Adrenal gland (tissue), 12 donors: Measurements from ENCODE around the gene RSL1D1. TPM values are rescaled to one million over a fixed set of nuclear protein-coding genes. Genes with fewer than 3 reads are reported as not detected.

Source experiments
- DNase-seq, 7 donors: peaks; one replicate each; pipeline ENCODE4 v3.0.0-alpha.2; 2019 to 2020
- H3K27ac ChIP-seq, 5 donors: fragments of 200-600 bp; sonication (generic) in 4 of 5; 1 replicate in 3 of 5; 2 replicates in 2 of 5; pipeline versions ENCODE4 v1.5.1 to v1.8.0; 2016 to 2020; ENCODE audit warnings: mild to moderate bottlenecking in 1 of 5
- H3K27me3 ChIP-seq: fragments of 200-600 bp; 2 replicates; pipeline ENCODE4 v1.8.0; 2021
- H3K36me3 ChIP-seq, 2 donors: fragments of 200-600 bp; replicated peaks in 1 of 2; 1 replicate in 1 of 2; 2 replicates in 1 of 2; pipeline versions ENCODE4 v1.5.1 to v1.8.0; 2018 to 2022
- H3K4me1 ChIP-seq, 2 donors: fragments of 200-600 bp; replicated peaks in 1 of 2; 1 replicate in 1 of 2; 2 replicates in 1 of 2; pipeline versions ENCODE4 v1.5.1 to v1.8.0; 2018 to 2021
- H3K4me3 ChIP-seq, 4 donors: fragments of 200-600 bp; sonication (generic) in 3 of 4; one replicate each; pipeline ENCODE4 v1.5.1; 2016 to 2018
- H3K9me3 ChIP-seq, 3 donors: fragments of 200-600 bp; sonication (generic) in 1 of 3; replicated peaks in 1 of 3; 1 replicate in 2 of 3; 2 replicates in 1 of 3; pipeline versions ENCODE4 v1.5.1 to v1.8.0; 2016 to 2021
- POLR2A ChIP-seq, 2 donors: fragments of 450-650 bp; IDR thresholded peaks; one replicate each; pipeline ENCODE4 v1.6.1; 2017; ENCODE audit warnings: antibody characterized with exemption in 2 of 2, mild to moderate bottlenecking in 2 of 2, moderate library complexity in 1 of 2
- WGBS, 4 donors: extraction: QIAGEN DNeasy Blood & Tissue Kit in 2 of 4; methylation state at CpG; one replicate each; pipeline versions ENCODE4 v1.1.5 to v1.1.7; 2013 to 2017; 5-methylcytosine and 5-hydroxymethylcytosine counted together
- intact Hi-C, 2 donors: fragments of 100-400 bp; cut with DNase I; formaldehyde crosslinking; loops; one replicate each; pipeline versions ENCODE4 v1.14.1 to v1.15.0; 2022 to 2023
- polyA plus RNA-seq, 3 donors: library from polyadenylated mRNA; stranded (reverse); fragments of 200-250 nt in 2 of 3; fragments of 350-450 nt in 1 of 3; fragmentation: Illumina TruSeq in 1 of 3; extraction: RNeasy Lipid Tissue Mini Kit (QIAGEN cat#74804) in 1 of 3; gene quantifications; one replicate each; pipeline ENCODE4 v1.2.3, GENCODE V29; 2013 to 2014
- total RNA-seq, 9 donors: library from RNA; depleted of rRNA in 4 of 9; stranded (reverse); fragments of >200 nt in 4 of 9; fragments of 120-200 nt in 1 of 9; fragmentation: NEBNext Ultra II Directional in 1 of 9; extraction: Animal tissue kit (Norgen Biotek cat#: 25700) in 1 of 9; gene quantifications; one replicate each; pipeline versions ENCODE4 v1.1.0 to v1.2.4, GENCODE V29; 2013 to 2023
- TF ChIP-seq, protein P1 (sequence below), 6 experiments: fragments of 450-650 bp in 4 of 6; fragments of 200-600 bp in 2 of 6; sonication (generic) in 1 of 6; IDR thresholded peaks; 1 replicate in 5 of 6; 2 replicates in 1 of 6; pipeline versions ENCODE4 v1.5.1 to v1.8.0; 2016 to 2021; ENCODE audit warnings: antibody characterized with exemption in 6 of 6, mild to moderate bottlenecking in 2 of 6, moderate library complexity in 1 of 6
- donor health status: healthy with polysubstance abuse.
- donor health status: Bipolar disorder and iron deficiency.
- donor health status: DM: yes; HTN: yes; CAD: no.
- donor health status: DM: no; HTN: no; CAD: no.
- donor health status: DM: no; HTN: no; CAD: no.
- donor health status: DM: yes; HTN: yes; CAD: no.

Gene RSL1D1
- total and polyA plus RNA-seq, 12 donors: 40.1 to 511 (median 124) TPM

DNA sequence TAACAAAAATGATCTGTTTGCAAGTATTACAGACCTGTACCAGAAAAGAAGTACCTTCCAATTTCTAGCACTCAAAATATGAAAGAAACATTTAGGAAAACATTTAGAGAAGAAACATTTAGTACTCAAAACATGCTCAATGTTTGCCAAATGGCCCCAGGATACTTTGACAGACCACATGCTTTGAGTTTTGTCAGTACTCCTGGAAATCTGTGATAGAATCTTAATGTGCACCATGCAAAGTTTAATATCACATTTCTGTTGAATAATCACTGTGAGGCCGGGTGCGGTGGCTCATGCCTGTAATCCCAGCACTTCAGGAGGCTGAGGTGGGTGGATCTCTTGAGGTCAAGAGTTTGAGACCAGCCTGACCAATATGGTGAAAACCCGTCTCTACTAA lies 45.8 kb downstream of the RSL1D1 start:
- no peak for DNase-seq
- intact Hi-C loops: no loop called here
- 70 to 94% (median 81%) methylated on average over 3 of the region's 3 CpGs for WGBS, 4 donors
- H3K4me1 ChIP-seq: no peaks in the 10 kb centered on the region
- no peaks in the 10 kb centered on the region for H3K36me3 ChIP-seq
- H3K4me3 ChIP-seq: no peak overlapping the region
- TF ChIP-seq, protein P1, sequence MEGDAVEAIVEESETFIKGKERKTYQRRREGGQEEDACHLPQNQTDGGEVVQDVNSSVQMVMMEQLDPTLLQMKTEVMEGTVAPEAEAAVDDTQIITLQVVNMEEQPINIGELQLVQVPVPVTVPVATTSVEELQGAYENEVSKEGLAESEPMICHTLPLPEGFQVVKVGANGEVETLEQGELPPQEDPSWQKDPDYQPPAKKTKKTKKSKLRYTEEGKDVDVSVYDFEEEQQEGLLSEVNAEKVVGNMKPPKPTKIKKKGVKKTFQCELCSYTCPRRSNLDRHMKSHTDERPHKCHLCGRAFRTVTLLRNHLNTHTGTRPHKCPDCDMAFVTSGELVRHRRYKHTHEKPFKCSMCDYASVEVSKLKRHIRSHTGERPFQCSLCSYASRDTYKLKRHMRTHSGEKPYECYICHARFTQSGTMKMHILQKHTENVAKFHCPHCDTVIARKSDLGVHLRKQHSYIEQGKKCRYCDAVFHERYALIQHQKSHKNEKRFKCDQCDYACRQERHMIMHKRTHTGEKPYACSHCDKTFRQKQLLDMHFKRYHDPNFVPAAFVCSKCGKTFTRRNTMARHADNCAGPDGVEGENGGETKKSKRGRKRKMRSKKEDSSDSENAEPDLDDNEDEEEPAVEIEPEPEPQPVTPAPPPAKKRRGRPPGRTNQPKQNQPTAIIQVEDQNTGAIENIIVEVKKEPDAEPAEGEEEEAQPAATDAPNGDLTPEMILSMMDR (IDR thresholded peaks at IDR 0.05): no peak
- no peak for TF ChIP-seq POLR2A (IDR thresholded peaks at IDR 0.05)
- H3K27me3 ChIP-seq: no peaks in the 10 kb centered on the region
- H3K9me3 ChIP-seq: no peaks in the 10 kb centered on the region
- no peak overlapping the region for H3K27ac ChIP-seq

DNA sequence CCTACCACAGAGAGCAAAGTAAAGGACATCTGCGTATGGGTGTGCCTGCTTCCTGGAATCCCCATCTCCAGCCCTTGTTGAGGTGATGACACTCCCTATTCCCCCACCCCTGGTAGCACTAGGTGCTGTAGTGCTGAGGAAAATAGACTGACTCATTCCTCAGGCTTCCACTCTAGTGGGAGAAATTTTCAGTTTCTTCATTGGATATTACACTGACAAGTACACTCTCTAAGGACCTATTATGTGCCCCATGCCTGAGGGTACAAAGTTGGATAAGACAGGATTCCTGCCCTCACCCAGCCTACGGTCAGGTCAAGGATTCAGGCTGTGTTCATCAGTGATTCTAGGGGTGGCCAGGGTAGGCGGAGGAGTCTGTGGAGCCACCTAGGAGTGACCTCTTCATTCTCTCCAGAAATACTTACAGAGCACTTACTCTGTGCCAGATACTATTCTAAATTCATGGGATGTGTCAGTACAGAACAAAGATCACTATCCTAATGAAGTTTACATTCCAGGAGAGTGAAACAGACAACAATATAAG lies 49.8 kb downstream of the RSL1D1 start:
- Histone ChIP-seq H3K4me3 (no peak overlapping the region), H3K27ac (no peak overlapping the region)

DNA sequence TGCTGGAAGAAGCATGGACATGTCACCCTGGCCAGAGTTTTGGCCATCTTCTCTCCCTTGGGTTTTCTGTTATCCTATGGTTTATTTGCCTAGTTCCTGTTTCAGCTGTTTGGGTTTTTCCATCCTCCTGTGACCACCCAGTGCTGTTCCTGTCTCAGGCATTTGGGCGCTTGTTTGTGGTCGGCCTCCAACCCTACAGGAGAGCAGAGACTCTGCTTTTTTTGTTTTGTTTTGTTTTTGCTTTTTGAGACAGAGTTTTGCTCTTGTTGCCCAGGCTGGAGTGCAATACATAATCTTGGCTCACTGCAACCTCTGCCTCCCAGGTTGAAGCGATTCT lies 51.0 kb downstream of the RSL1D1 start:
- intact Hi-C loops: no loop called here
- H3K27ac ChIP-seq: no peak overlapping the region
- TF ChIP-seq, protein P1 (IDR thresholded peaks at IDR 0.05): no peak
- TF ChIP-seq POLR2A (IDR thresholded peaks at IDR 0.05): no peak
- WGBS, 4 donors: 83 to 98% (median 87%) methylated on average over 3 of the region's 3 CpGs
- DNase-seq: no peak
- H3K4me3 ChIP-seq: no peak overlapping the region
- no peaks in the 10 kb centered on the region for H3K36me3 ChIP-seq
- no peaks in the 10 kb centered on the region for H3K9me3 ChIP-seq
- H3K27me3 ChIP-seq: no peaks in the 10 kb centered on the region
- H3K4me1 ChIP-seq: peaks cover 18 to 28% of the 10 kb centered on the region in 2 donors

More for the DNA sequence above, 49.8 kb downstream of the RSL1D1 start:
- Histone ChIP-seq H3K9me3 (no peaks in the 10 kb centered on the region), H3K4me1 (peaks cover 13 to 21% of the 10 kb centered on the region in 2 donors), H3K27me3 (no peaks in the 10 kb centered on the region), H3K36me3 (no peaks in the 10 kb centered on the region)
- intact Hi-C loops: no loop called here
- WGBS, 4 donors: 73 to 98% (median 78%) methylated on average over 3 of the region's 3 CpGs
- TF ChIP-seq, protein P1 (IDR thresholded peaks at IDR 0.05): no peak
- TF ChIP-seq POLR2A (IDR thresholded peaks at IDR 0.05): no peak
- no peak for DNase-seq

- no peak overlapping the region for H3K4me3 ChIP-seq
- no peak for DNase-seq
- H3K27me3 ChIP-seq: no peaks in the 10 kb centered on the region
- H3K27ac ChIP-seq: no peak overlapping the region
- intact Hi-C loops: no loop called here
- H3K4me1 ChIP-seq: peaks cover 24 to 34% of the 10 kb centered on the region in 2 donors
- H3K9me3 ChIP-seq: no peaks in the 10 kb centered on the region
- H3K36me3 ChIP-seq: no peaks in the 10 kb centered on the region
- TF ChIP-seq, protein P1 (IDR thresholded peaks at IDR 0.05): no peak
- TF ChIP-seq POLR2A (IDR thresholded peaks at IDR 0.05): no peak
- 78 to 88% (median 81%) methylated on average over 14 of the region's 14 CpGs for WGBS, 4 donors
These were observed 51.6 kb downstream of the RSL1D1 start for GRCh38 chr16:11799509-11800381.
